LNCAP (cell line): ENCODE results near the gene B3GALT5.

ENCODE experiments used
- CTCF ChIP-seq: fragments of 450-650 bp; IDR thresholded peaks from 2 replicates; pipeline ENCODE4 v1.5.1; 2017; ENCODE audit warnings: mild to moderate bottlenecking

B3GALT5 gene

GRCh38 chr21:39599191-39599970 is 13.4 kb upstream of the B3GALT5 start:
- no peak for TF ChIP-seq CTCF

- no peak for TF ChIP-seq CTCF
These were observed 11.4 kb upstream of the B3GALT5 start for GRCh38 chr21:39601187-39601928.

- TF ChIP-seq CTCF = no peak
These were observed 10.6 kb upstream of the B3GALT5 start for GRCh38 chr21:39602076-39602689.

GRCh38 chr21:39602793-39603192 is 9.9 kb upstream of the B3GALT5 start:
- no peak for TF ChIP-seq CTCF

- no peak for TF ChIP-seq CTCF
These were observed 7.8 kb upstream of the B3GALT5 start for GRCh38 chr21:39604951-39605350.

- TF ChIP-seq CTCF = no peak
These were observed 2.0 kb upstream of the B3GALT5 start for GRCh38 chr21:39610703-39611102.

GRCh38 chr21:39611551-39612190 is 1.1 kb upstream of the B3GALT5 start:
- TF ChIP-seq CTCF = no peak
